GM21619 (cell line): ENCODE measurements around the gene CCT6A.
"Not testable (repeated sequence)": the region's sequence is repeated elsewhere in the genome, so short reads cannot be mapped to it uniquely, and the experiment has no call there.

Source experiments
- ATAC-seq: cut with Tn5 transposase; IDR thresholded peaks from one replicate; pipeline ENCODE4 v1.9.1; 2021; ENCODE audit not compliant: unreplicated experiment

The CCT6A gene

GRCh38 chr7:56048763-56049162 is 2.8 kb upstream of the CCT6A start:
- not testable (repeated sequence) for ATAC-seq

GRCh38 chr7:56051053-56051338 is 569 bp upstream of the CCT6A start:
- no peak for ATAC-seq

- ATAC-seq: no peak
Observed at GRCh38 chr7:56053379-56053778, 1.8 kb downstream of the CCT6A start.

- ATAC-seq: no peak
Observed at GRCh38 chr7:56053993-56054392, 2.4 kb downstream of the CCT6A start.

- no peak for ATAC-seq
Observed at GRCh38 chr7:56062382-56062781, 10.8 kb downstream of the CCT6A start.

GRCh38 chr7:56063500-56063881 is 11.9 kb downstream of the CCT6A start:
- ATAC-seq: no peak

GRCh38 chr7:56063882-56064625 is 12.5 kb downstream of the CCT6A start, which contains the start of gene SUMF2:
Gene SUMF2, plus strand, starts transcription at chr7:56064286. Its CDS starts 26 bp downstream, at chr7:56064312.
- ATAC-seq: peak; percentile 86

- ATAC-seq: not testable (repeated sequence)
Observed at GRCh38 chr7:56066376-56066775, 14.8 kb downstream of the CCT6A start.

GRCh38 chr7:56074371-56074791 is 22.8 kb downstream of the CCT6A start:
- ATAC-seq: peak; percentile 90

- no peak for ATAC-seq
Observed at GRCh38 chr7:56077681-56078080, 26.1 kb downstream of the CCT6A start.

GRCh38 chr7:56078196-56078595 is 26.6 kb downstream of the CCT6A start:
- no peak for ATAC-seq

GRCh38 chr7:56079450-56080185 is 28.1 kb downstream of the CCT6A start:
- ATAC-seq: no peak

GRCh38 chr7:56080726-56081435 is 29.3 kb downstream of the CCT6A start:
- not testable (repeated sequence) for ATAC-seq

- ATAC-seq: no peak
Observed at GRCh38 chr7:56081626-56082340, 30.2 kb downstream of the CCT6A start.

GRCh38 chr7:56083150-56083785 is 31.7 kb downstream of the CCT6A start:
- ATAC-seq: no peak

- ATAC-seq: no peak
Observed at GRCh38 chr7:56086761-56087160, 35.2 kb downstream of the CCT6A start.

GRCh38 chr7:56087445-56087844 is 35.9 kb downstream of the CCT6A start:
- no peak for ATAC-seq

GRCh38 chr7:56091591-56091990 is 40.0 kb downstream of the CCT6A start:
- no peak for ATAC-seq

GRCh38 chr7:56092388-56092787 is 40.8 kb downstream of the CCT6A start:
- ATAC-seq: not testable (repeated sequence)

GRCh38 chr7:56092789-56093531 is 41.4 kb downstream of the CCT6A start, which contains the start of gene PHKG1:
Gene PHKG1, minus strand, starts transcription at chr7:56092952. Its CDS starts 4,011 bp downstream, at chr7:56088941.
- ATAC-seq: no peak
